ENCODE data around the gene ATF3.

DNA sequence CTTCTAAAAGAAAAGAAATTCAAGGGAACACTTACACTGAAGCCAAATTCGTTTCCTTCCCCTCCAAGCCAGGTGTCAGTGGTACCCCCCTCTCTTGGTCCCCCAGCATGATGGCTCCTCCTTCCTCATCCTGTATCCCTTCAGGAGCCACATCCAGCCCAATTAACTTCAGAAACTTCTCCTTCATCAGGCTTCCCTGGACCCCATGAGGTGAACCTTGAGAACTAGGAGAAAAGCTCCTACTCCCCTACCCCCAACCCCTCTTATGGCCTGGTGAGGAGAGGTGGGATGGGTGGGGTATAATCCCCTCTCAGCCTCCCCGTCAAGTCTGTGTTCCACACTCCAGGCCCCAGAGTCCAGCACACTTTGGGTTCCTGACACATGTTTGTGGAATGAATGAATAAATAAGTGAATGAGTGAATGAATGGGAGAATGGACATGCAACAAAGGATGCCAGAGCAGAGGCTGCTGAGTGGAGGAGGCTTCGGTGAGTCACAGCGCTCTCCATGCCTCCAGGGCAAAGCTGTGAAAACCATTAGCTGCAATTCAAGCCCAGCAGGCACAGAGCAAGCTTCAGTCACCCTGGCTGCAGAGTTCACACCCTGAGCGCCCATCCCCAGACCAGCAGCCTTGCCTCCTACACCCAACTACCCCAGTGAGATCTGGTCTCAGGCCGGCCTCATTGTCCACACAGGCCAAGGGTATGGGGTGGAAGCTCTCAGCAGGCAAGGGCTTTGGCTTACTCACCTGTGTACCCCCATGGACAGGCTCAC lies 47.3 kb downstream of the ATF3 start:
- TF ChIP-seq, protein P1, sequence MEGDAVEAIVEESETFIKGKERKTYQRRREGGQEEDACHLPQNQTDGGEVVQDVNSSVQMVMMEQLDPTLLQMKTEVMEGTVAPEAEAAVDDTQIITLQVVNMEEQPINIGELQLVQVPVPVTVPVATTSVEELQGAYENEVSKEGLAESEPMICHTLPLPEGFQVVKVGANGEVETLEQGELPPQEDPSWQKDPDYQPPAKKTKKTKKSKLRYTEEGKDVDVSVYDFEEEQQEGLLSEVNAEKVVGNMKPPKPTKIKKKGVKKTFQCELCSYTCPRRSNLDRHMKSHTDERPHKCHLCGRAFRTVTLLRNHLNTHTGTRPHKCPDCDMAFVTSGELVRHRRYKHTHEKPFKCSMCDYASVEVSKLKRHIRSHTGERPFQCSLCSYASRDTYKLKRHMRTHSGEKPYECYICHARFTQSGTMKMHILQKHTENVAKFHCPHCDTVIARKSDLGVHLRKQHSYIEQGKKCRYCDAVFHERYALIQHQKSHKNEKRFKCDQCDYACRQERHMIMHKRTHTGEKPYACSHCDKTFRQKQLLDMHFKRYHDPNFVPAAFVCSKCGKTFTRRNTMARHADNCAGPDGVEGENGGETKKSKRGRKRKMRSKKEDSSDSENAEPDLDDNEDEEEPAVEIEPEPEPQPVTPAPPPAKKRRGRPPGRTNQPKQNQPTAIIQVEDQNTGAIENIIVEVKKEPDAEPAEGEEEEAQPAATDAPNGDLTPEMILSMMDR (IDR thresholded peaks at IDR 0.05 in 2 of 3, conservative IDR thresholded peaks at IDR 0.05 in 1 of 3; ENCODE audit: borderline replicate concordance in 1 of 3, insufficient read depth in 1 of 3, low read depth in 2 of 3, low read length in 2 of 3), result no peak
- no peak for TF ChIP-seq POLR2A (IDR thresholded peaks at IDR 0.05; ENCODE audit: borderline replicate concordance, extremely low read depth, insufficient read depth, insufficient read length)
- TF ChIP-seq EZH2phosphoT487 (IDR thresholded peaks at IDR 0.05; ENCODE audit: borderline replicate concordance), result no peak
- TF ChIP-seq SRF (IDR thresholded peaks at IDR 0.05; ENCODE audit: low read depth), result no peak
- TF ChIP-seq POLR2AphosphoS5 (IDR thresholded peaks at IDR 0.05; ENCODE audit: low read depth, low read length), result no peak
- TF ChIP-seq, protein P2, sequence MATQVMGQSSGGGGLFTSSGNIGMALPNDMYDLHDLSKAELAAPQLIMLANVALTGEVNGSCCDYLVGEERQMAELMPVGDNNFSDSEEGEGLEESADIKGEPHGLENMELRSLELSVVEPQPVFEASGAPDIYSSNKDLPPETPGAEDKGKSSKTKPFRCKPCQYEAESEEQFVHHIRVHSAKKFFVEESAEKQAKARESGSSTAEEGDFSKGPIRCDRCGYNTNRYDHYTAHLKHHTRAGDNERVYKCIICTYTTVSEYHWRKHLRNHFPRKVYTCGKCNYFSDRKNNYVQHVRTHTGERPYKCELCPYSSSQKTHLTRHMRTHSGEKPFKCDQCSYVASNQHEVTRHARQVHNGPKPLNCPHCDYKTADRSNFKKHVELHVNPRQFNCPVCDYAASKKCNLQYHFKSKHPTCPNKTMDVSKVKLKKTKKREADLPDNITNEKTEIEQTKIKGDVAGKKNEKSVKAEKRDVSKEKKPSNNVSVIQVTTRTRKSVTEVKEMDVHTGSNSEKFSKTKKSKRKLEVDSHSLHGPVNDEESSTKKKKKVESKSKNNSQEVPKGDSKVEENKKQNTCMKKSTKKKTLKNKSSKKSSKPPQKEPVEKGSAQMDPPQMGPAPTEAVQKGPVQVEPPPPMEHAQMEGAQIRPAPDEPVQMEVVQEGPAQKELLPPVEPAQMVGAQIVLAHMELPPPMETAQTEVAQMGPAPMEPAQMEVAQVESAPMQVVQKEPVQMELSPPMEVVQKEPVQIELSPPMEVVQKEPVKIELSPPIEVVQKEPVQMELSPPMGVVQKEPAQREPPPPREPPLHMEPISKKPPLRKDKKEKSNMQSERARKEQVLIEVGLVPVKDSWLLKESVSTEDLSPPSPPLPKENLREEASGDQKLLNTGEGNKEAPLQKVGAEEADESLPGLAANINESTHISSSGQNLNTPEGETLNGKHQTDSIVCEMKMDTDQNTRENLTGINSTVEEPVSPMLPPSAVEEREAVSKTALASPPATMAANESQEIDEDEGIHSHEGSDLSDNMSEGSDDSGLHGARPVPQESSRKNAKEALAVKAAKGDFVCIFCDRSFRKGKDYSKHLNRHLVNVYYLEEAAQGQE (IDR thresholded peaks at IDR 0.05; ENCODE audit: low read depth), result no peak
- TF ChIP-seq RAD21 (IDR thresholded peaks at IDR 0.05; ENCODE audit: low read depth), result no peak
